IPS DF 4.7 (cell line): ENCODE measurements around the gene SH2D1A.
"Not testable (repeated sequence)": the region's sequence is repeated elsewhere in the genome, so short reads cannot be mapped to it uniquely, and the experiment has no call there.

ENCODE experiments used
- DNase-seq: peaks from one replicate; pipeline ENCODE4 v3.0.0-alpha.2; 2013; ENCODE audit warnings: low spot score; ENCODE audit errors: extremely low read depth

SH2D1A gene

GRCh38 chrX:124346117-124346876, at the start of gene SH2D1A:
SH2D1A (plus strand) TSS chrX:124346563; CDS start chrX:124346643, 80 bp downstream.
- DNase-seq = no peak

DNA sequence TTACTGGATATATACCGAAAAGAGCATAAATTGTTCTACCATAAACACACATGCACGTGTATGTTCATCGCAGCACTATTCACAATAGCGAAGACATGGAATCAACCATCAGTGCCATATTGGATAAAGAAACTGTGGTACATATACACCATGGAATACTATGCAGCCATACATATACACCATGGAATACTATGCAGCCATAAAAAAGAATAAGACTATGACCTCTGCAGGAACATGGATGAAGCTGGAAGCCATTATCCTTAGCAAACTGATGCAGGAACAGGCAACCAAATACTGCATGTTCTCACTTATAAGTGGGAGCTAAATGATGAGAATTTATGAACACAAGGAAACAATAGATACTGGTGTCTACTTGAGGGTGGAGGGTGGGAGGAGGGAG, 47.0 kb upstream of the SH2D1A start:
- not testable (repeated sequence) for DNase-seq

- DNase-seq = no peak
Measured at GRCh38 chrX:124300405-124300804, 46.0 kb upstream of the SH2D1A start.

- no peak for DNase-seq
Measured at GRCh38 chrX:124307253-124307907, 39.0 kb upstream of the SH2D1A start.

DNA sequence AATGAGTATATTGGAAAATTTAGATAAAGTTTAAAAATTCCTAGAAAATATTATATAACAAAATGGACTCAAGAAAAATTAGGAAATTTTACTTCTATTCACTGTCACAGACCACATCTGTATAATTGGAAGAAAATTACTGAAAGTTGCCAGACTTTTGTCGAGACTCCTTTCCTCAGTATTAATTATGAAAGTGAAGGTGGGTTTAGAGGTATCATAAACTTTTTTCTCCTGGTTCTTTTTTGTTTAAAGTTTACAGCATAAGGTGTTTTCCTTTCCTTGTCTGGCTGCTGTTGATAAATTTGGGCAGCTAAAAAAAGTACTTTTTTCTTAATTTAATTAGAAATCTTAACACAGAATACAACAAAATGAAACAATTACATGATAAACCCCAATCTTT, 20.6 kb upstream of the SH2D1A start:
- no peak for DNase-seq

GRCh38 chrX:124328765-124329164, 17.6 kb upstream of the SH2D1A start:
- DNase-seq = no peak

DNA sequence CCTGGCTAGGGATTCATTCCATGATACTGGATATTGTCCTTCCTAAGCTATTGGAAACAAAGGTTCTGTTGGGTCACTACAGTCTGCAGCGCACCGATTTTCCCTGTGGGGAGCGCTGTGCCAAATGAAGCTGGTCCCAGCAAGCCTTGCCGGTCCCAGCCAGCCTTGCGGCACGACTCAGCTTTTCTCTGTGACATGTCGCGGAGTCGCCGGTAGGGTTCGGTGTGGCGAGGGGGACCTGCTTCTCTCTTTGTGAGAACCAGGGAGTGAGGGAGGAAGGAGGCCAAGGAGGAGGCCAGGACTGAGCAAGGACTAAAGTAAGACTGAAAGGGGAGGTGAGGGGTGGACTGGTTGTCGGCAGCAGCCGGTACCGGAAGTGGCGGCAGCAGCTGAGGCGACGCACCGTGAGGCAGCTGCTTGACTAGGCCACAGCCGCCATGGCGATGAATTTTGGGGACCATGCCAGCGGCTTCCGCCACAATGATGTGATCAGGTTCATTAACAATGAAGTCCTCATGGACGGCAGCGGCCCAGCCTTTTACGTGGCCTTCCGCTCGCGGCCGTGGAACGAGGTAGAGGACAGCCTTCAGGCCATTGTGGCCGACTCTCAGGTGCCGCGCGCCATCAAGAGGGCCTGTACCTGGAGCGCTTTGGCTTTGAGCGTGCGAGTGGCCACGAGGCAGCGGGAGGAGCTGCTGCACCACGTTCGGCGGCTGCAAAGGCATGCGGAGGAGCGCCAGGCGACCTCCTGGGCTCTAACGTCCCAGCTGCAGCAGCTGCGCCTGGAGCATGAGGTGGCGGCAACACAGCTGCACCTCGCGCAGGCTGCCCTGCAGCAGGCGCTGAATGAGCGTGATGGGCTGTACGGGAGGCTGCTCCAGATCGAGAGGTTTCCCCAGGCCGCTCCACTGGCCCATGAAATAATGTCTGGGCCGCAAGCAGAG, 13.6 kb upstream of the SH2D1A start, which contains the start of gene TEX13D:
Gene TEX13D, plus strand, starts transcription at position 180 of the 944 bp plus-strand sequence. Its CDS starts 258 bp downstream, at position 438.
- DNase-seq = no peak

GRCh38 chrX:124333862-124334261, 12.5 kb upstream of the SH2D1A start:
- no peak for DNase-seq

DNA sequence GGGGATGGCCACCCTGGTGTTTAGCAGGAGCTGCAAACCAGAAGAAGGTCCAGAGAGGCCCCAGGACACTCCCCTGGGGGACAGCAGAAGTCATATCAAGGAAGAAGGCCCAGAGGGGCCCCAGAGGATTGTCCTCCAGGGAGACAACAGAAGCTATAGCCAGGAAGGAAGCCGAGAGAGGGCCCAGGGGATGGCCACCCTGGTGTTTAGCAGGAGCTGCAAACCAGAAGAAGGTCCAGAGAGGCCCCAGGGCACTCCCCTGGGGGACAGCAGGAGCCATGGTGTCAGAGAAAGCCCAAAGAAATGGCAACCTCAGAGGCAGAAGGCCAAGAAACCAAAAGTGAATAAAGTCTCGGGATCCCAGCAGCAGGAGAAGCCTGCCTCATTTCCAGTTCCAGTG, 11.8 kb upstream of the SH2D1A start:
- DNase-seq = not testable (repeated sequence)

- no peak for DNase-seq
Measured at GRCh38 chrX:124335598-124335997, 10.8 kb upstream of the SH2D1A start.

DNA sequence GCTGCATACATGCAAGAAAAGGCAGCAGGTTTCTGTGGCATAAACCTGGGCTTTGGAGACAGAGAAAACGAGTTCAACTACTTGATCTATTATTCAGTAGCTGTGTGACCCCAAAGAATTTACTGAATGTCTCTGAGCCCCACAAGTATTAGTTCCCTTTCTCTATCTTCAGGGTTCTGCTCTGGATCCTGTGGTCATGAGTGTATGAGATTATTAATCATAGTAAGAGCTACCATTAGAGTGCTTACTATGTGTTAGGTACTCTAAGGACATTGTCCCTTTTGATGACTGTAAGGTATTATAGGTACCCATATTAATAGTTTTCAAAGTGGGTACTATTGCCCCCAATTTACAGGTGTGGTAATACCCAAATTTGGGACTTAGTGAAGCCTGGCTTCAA, 8.4 kb upstream of the SH2D1A start:
- no peak for DNase-seq

DNA sequence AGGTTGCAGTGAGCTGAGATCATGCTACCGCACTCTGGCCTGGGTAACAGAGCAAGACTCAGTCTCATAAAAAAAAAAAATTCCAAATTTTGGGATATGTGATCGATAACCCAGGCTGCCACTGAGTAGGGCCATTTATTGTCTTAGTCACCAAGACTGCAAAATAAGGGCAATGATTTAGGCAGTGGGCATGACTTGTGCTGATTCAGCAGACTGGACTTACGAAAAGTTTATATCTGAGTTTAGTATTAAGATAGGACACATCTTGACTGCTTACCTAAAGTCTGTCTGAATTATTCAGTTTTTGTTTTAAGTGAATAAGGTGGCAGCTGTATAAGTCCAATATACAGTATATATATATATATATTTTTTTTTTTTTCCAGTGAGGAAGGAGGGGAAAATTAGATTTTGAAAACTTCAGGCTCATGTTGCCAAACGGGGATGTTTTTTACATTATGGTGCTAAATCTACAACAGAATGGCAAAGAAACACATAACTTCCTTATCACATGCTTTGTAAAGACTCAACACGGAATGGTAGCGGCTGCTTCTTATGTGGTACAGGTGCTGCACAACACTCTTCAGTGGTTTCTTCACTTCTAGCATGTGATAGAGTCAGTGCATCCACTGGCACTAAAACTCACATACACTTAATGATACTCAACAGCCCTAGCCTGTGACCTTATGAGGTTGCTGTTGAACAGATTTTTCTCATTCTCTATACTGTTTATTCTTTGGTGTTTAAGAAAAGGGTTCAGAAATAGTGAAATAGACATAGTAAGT, 7.4 kb upstream of the SH2D1A start:
- no peak for DNase-seq

GRCh38 chrX:124341396-124342132, 4.8 kb upstream of the SH2D1A start:
- no peak for DNase-seq

DNA sequence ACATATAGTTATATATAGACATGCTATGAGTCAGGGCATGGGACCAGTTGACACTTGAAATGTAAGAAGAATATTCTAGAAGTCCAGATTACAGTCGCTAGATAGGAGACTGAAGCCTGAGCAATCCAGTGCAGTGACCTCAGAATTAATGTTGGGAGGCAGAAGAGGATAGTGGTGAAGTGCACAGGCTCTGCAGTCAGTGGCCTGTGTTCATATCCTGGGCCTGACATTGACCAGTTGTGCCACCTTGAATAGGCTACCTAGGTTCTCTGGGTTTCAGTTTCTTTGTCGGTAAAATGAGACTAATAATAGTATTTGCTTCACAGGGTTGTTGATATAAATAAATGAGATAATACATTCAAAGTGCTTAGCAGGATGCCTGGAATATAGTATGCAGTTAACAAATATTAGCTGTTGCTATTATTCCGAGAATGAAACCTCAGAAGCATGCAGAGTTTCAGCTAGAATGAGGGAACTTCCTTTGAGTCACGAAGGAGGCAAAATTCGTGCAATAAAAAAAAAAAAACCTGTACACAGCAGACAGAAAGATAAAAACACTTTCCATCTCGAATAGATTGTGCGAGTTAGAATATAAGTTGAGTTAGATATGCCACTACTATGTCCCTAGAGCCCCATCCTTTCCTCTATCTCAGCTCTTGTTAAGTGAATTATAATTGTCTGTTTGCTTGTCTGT, 4.0 kb upstream of the SH2D1A start:
- no peak for DNase-seq

GRCh38 chrX:124343016-124343415, 3.3 kb upstream of the SH2D1A start:
- no peak for DNase-seq

GRCh38 chrX:124344246-124344645, 2.1 kb upstream of the SH2D1A start:
- no peak for DNase-seq

GRCh38 chrX:124346877-124347241, 496 bp downstream of the SH2D1A start:
- no peak for DNase-seq

GRCh38 chrX:124347242-124347641, 879 bp downstream of the SH2D1A start:
- DNase-seq = no peak

GRCh38 chrX:124348182-124348581, 1.8 kb downstream of the SH2D1A start:
- no peak for DNase-seq
